GM12878 (cell line): ENCODE results near the gene AGAP3. TPM values are rescaled to one million over a fixed set of nuclear protein-coding genes. Genes with fewer than 3 reads are reported as not detected.

ENCODE experiments used
- ATAC-seq: fragments of 200-7000 bp; cut with Tn5 transposase; 3 replicates; pipeline ENCODE4 v1.9.1; 2020; ENCODE audit warnings: mild to moderate bottlenecking, moderate library complexity
- BruUV-seq: library from RNA; stranded (reverse); fragments of 400-500 nt; replicated peaks from 2 replicates; lab custom pipeline; 2021; lab: Mats Ljungman, UMichigan
- CTCF ChIA-PET: fragments of 300-600 bp; sonication (Branson Sonifier 250); formaldehyde crosslinking; extraction: SDS; loops from one replicate; lab custom pipeline; 2021; ENCODE audit warnings: inconsistent platforms; lab: Yijun Ruan, JAX
- POLR2A ChIA-PET: fragments of 350-600 bp; formaldehyde crosslinking; extraction: SDS; loops from one replicate; lab custom pipeline; 2021; ENCODE audit warnings: inconsistent platforms; lab: Charles Lee
- RAD21 ChIA-PET: fragments of 300-600 bp; sonication (Branson Sonifier 250); formaldehyde crosslinking; loops from one replicate; lab custom pipeline; 2023; ENCODE audit warnings: antibody characterized with exemption; ENCODE audit not compliant: unreplicated experiment; lab: Charles Lee
- SMC1A ChIA-PET: fragments of 300-600 bp; sonication (Branson Sonifier 250); formaldehyde crosslinking; loops from one replicate; lab custom pipeline; 2023; ENCODE audit not compliant: unreplicated experiment, uncharacterized antibody; lab: Charles Lee
- DNase-seq: peaks from one replicate; pipeline ENCODE4 v3.0.0-alpha.2; 2011; ENCODE audit warnings: low read depth, low spot score
- FAIRE-seq: peaks from 3 replicates; lab custom pipeline; 2011; peaks lifted over from hg19 to GRCh38; lab: Jason Lieb, UNC
- H2AFZ ChIP-seq: 2 replicates; pipeline ENCODE4 v1.6.0; 2011; ENCODE audit warnings: low read depth, low read length, control low read depth; ENCODE audit not compliant: control insufficient read depth
- H3K27ac ChIP-seq: 2 replicates; pipeline ENCODE4 v1.5.1; 2011; ENCODE audit warnings: control low read depth; ENCODE audit not compliant: control insufficient read depth, insufficient read depth
- H3K27me3 ChIP-seq, 2 experiments: replicated peaks in 1 of 2; 2 replicates each; pipeline versions ENCODE4 v1.6.0 to v1.6.1; 2011; ENCODE audit warnings: low read length in 1 of 2; ENCODE audit not compliant: control insufficient read depth in 2 of 2, insufficient read depth in 2 of 2
- H3K36me3 ChIP-seq, 2 experiments: 2 replicates each; pipeline ENCODE4 v1.5.1; 2011; ENCODE audit warnings: low read length in 1 of 2; ENCODE audit not compliant: control insufficient read depth in 2 of 2, insufficient read depth in 2 of 2
- H3K4me1 ChIP-seq: 2 replicates; pipeline ENCODE4 v1.6.1; 2011; ENCODE audit warnings: mild to moderate bottlenecking, low read length, moderate library complexity, mixed read lengths; ENCODE audit not compliant: control insufficient read depth, insufficient read depth
- H3K4me2 ChIP-seq: 2 replicates; pipeline ENCODE4 v1.6.0; 2011; ENCODE audit warnings: control low read depth; ENCODE audit not compliant: control insufficient read depth, insufficient read depth
- H3K4me3 ChIP-seq: fragments of 200-600 bp; sonication (generic); 2 replicates; pipeline ENCODE4 v1.5.1; 2016
- H3K79me2 ChIP-seq: 2 replicates; pipeline ENCODE4 v1.6.0; 2011; ENCODE audit warnings: low read length; ENCODE audit not compliant: control insufficient read depth, insufficient read depth
- H3K9ac ChIP-seq: 2 replicates; pipeline ENCODE4 v1.8.0; 2011; ENCODE audit warnings: low read length, control low read depth, mixed read lengths; ENCODE audit not compliant: control insufficient read depth, insufficient read depth
- H3K9me3 ChIP-seq: replicated peaks from 3 replicates; pipeline ENCODE4 v1.5.1; 2011; ENCODE audit warnings: mild to moderate bottlenecking, low read length; ENCODE audit not compliant: control insufficient read depth, insufficient read depth
- H4K20me1 ChIP-seq: 2 replicates; pipeline ENCODE4 v1.6.0; 2011; ENCODE audit not compliant: control insufficient read depth, insufficient read depth
- ASH2L ChIP-seq: fragments of 300-600, 200-600 bp; sonication (generic); IDR thresholded peaks from 2 replicates; pipeline ENCODE4 v1.6.1; 2017; ENCODE audit warnings: low read depth, mild to moderate bottlenecking, borderline replicate concordance
- ATF2 ChIP-seq: IDR thresholded peaks from 2 replicates; pipeline ENCODE4 v1.6.1; 2012; ENCODE audit warnings: low read length, inconsistent platforms
- BHLHE40 ChIP-seq, 2 experiments: fragments of 450-650 bp in 1 of 2; IDR thresholded peaks; 2 replicates each; pipeline ENCODE4 v1.6.1; 2011 to 2017; ENCODE audit warnings: low read depth in 2 of 2, borderline replicate concordance in 1 of 2, improper control_type of control experiment in 1 of 2, low read length in 1 of 2, mild to moderate bottlenecking in 1 of 2
- CHD2 ChIP-seq: IDR thresholded peaks from 2 replicates; pipeline ENCODE4 v1.6.1; 2011; ENCODE audit warnings: low read depth, low read length, improper control_type of control experiment, borderline replicate concordance
- GATAD2B ChIP-seq: fragments of 450-650 bp; conservative IDR thresholded peaks from 2 replicates; pipeline ENCODE4 v1.6.1; 2017; ENCODE audit warnings: low read depth, mild to moderate bottlenecking, moderate library complexity
- IKZF1 ChIP-seq: fragments of 450-650 bp; conservative IDR thresholded peaks from 2 replicates; pipeline ENCODE4 v1.6.1; 2017; ENCODE audit warnings: antibody characterized with exemption, mild to moderate bottlenecking
- MYC ChIP-seq: IDR thresholded peaks from 2 replicates; pipeline ENCODE4 v1.6.1; 2011; ENCODE audit warnings: mild to moderate bottlenecking, low read length, moderate library complexity, inconsistent platforms; ENCODE audit not compliant: insufficient read depth, insufficient replicate concordance, insufficient read length, severe bottlenecking
- NBN ChIP-seq: fragments of 450-650 bp; IDR thresholded peaks from 2 replicates; pipeline ENCODE4 v1.6.1; 2016
- SKIL ChIP-seq: fragments of 450-650 bp; IDR thresholded peaks from 2 replicates; pipeline ENCODE4 v1.6.1; 2017; ENCODE audit warnings: mild to moderate bottlenecking, low read depth, inconsistent platforms; ENCODE audit not compliant: poor library complexity, severe bottlenecking
- WGBS: methylation state at CpG from one replicate; pipeline ENCODE4 v1.1.6; 2016; ENCODE audit warnings: low lambda C conversion rate; ENCODE audit not compliant: insufficient replicate concordance, insufficient coverage; ENCODE audit errors: missing lambda C conversion rate; 5-methylcytosine and 5-hydroxymethylcytosine counted together
- in situ Hi-C: fragments of 300-500 bp; cut with MboI; formaldehyde crosslinking; loops from 9 replicates; pipeline ENCODE4 v1.14.3; 2018; ENCODE audit warnings: mixed read lengths
- intact Hi-C: fragments of 100-400 bp; cut with micrococcal nuclease; formaldehyde crosslinking; loops from one replicate; pipeline ENCODE4 v1.14.2; 2022; ENCODE audit not compliant: unreplicated experiment
- polyA plus RNA-seq, 11 experiments: library from polyadenylated mRNA; depleted of rRNA in 4 of 11; unstranded in 6 of 11; stranded (reverse) in 5 of 11; fragments of >200 nt; fragmentation: Nextera tagmentation in 4 of 11; fragmentation: Illumina TruSeq in 1 of 11; extraction: Ambion mirVana in 4 of 11; extraction: Trizol in 1 of 11; gene quantifications; 1 replicate in 1 of 11; 2 replicates in 10 of 11; pipeline versions ENCODE4 v1.2.1 to v1.2.3, GENCODE V29; 2011 to 2016; ENCODE audit warnings: inconsistent platforms in 2 of 11, missing spikeins in 2 of 11, low read depth in 1 of 11
- total RNA-seq, 4 experiments: library from RNA; depleted of rRNA in 3 of 4; stranded (reverse); fragments of >200 nt in 3 of 4; fragmentation: Illumina TruSeq in 1 of 4; extraction: Trizol in 1 of 4; gene quantifications; 2 replicates each; pipeline versions ENCODE4 v1.2.1 to v1.2.3, GENCODE V29; 2013 to 2021
- TF ChIP-seq, protein P1 (sequence below), 3 experiments: IDR thresholded peaks in 2 of 3; conservative IDR thresholded peaks in 1 of 3; 2 replicates each; pipeline ENCODE4 v1.5.1; 2011; ENCODE audit warnings: low read depth in 3 of 3, low read length in 3 of 3, mild to moderate bottlenecking in 3 of 3, control low read depth in 2 of 3, moderate library complexity in 2 of 3, inconsistent platforms in 1 of 3, mixed read lengths in 1 of 3; ENCODE audit not compliant: control insufficient read depth in 2 of 3, insufficient read depth in 1 of 3; ENCODE audit errors: extremely low read depth in 1 of 3

Gene AGAP3
- total and polyA plus RNA-seq, 10 of the 15 experiments (the other 5 are each of a cell fraction or from before 2014, with no cell fraction given), result 1.8 to 68.1 (median 15.7) TPM

- ChIA-PET SMC1A (interaction anchor here (0.7 kb wide), 1 partner anchor 24 kb away, joined by 3 read pairs; no protein-coding TSS in a partner anchor), CTCF (interaction anchor here (0.6 to 1.8 kb wide), 9 partner anchors 17 to 274 kb away, joined by 3 to 8 read pairs (median 4); no protein-coding TSS in a partner anchor), RAD21 (interaction anchor here (0.6 to 1.4 kb wide), 3 partner anchors 29 to 50 kb away, joined by 3 to 4 read pairs (median 3); no protein-coding TSS in a partner anchor), POLR2A (interaction anchor here (0.7 kb wide), 1 partner anchor 25 kb away, joined by 3 read pairs; no protein-coding TSS in a partner anchor)
- ATAC-seq (peak; percentile 3; the same call in 2 of the 3 replicates), DNase-seq (no peak), FAIRE-seq (no peak)
- TF ChIP-seq ATF2 (no peak), CHD2 (peak; percentile 53; the same call in 1 of the 2 replicates), MYC (no peak), BHLHE40 (IDR thresholded peaks at IDR 0.05; ENCODE audit: borderline replicate concordance in 1 of 2, low read depth in 2 of 2, low read length in 1 of 2) (peak in 1 of 2 experiments; percentile 18; a peak in 1 of 4 replicates), IKZF1 (peak; percentile 19; the same call in 1 of the 2 replicates), GATAD2B (0 out of 2 replicates have a peak, but pooled peaks have one; percentile 22), NBN (no peak), SKIL (no peak), ASH2L (no peak)
- TF ChIP-seq, protein P1, sequence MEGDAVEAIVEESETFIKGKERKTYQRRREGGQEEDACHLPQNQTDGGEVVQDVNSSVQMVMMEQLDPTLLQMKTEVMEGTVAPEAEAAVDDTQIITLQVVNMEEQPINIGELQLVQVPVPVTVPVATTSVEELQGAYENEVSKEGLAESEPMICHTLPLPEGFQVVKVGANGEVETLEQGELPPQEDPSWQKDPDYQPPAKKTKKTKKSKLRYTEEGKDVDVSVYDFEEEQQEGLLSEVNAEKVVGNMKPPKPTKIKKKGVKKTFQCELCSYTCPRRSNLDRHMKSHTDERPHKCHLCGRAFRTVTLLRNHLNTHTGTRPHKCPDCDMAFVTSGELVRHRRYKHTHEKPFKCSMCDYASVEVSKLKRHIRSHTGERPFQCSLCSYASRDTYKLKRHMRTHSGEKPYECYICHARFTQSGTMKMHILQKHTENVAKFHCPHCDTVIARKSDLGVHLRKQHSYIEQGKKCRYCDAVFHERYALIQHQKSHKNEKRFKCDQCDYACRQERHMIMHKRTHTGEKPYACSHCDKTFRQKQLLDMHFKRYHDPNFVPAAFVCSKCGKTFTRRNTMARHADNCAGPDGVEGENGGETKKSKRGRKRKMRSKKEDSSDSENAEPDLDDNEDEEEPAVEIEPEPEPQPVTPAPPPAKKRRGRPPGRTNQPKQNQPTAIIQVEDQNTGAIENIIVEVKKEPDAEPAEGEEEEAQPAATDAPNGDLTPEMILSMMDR (IDR thresholded peaks at IDR 0.05 in 2 of 3, conservative IDR thresholded peaks at IDR 0.05 in 1 of 3; ENCODE audit: control insufficient read depth in 2 of 3, extremely low read depth in 1 of 3, insufficient read depth in 1 of 3, low read depth in 3 of 3, low read length in 3 of 3), result peak in 1 of 3 experiments; percentile 6; a peak in 1 of 6 replicates
- no peaks in the 10 kb centered on the region for H4K20me1 ChIP-seq
- WGBS, result 18% methylated on average over 20 of the region's 21 CpGs
- H3K9me3 ChIP-seq, result no peaks in the 10 kb centered on the region
- H3K9ac ChIP-seq, result peak overlapping the region; percentile 86
- H3K4me1 ChIP-seq, result peaks cover 24% of the 10 kb centered on the region
- intact Hi-C loops (no loop called here), in situ Hi-C loops (no loop called here)
- BruUV-seq, result TSS peak; percentile 57
- H3K36me3 ChIP-seq, result peaks cover 0 to 3% of the 10 kb centered on the region in 2 experiments; a peak in 3 of 4 replicates
- H3K4me2 ChIP-seq, result peak overlapping the region; percentile 96
- H3K79me2 ChIP-seq, result peaks cover 21% of the 10 kb centered on the region
- no peak overlapping the region for H2AFZ ChIP-seq
- peak overlapping the region; percentile 52 for H3K27ac ChIP-seq
- H3K4me3 ChIP-seq, result peak overlapping the region; percentile 99
- no peaks in the 10 kb centered on the region for H3K27me3 ChIP-seq
Observed at GRCh38 chr7:151060416-151061212, 25.7 kb upstream of the AGAP3 start.
